GM21576 (cell line): ENCODE data around the gene RPL27A.

Experiments used
- ATAC-seq: cut with Tn5 transposase; IDR thresholded peaks from one replicate; pipeline ENCODE4 v1.9.1; 2021; ENCODE audit warnings: mild to moderate bottlenecking, moderate library complexity; ENCODE audit not compliant: unreplicated experiment

RPL27A gene

DNA sequence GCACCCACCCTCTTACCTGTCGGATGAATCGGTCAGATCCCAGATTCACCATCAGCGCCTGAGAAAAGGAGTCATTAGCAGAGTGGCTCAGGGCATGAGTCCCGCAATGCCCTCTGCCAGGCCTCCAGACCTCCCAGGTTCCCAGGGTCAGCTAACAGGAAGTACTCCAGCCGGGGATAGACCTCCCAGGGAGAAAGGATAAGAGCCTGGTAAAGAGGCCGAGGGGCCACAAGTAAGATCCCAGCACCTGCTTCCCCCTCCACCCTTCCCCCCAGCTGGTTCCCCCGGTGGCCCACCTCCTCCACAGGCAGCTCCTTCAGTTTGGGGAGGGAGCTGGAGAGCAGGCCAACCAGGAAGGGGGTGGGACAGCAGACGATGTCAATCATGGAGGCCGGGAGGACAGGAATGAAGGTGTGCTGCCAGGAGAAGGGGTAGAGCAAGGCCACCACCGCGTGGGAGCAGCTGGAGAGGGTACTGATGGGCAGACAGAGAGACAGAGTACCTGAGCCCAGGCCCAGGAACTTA is 16.4 kb downstream of the RPL27A start:
- ATAC-seq: no peak

DNA sequence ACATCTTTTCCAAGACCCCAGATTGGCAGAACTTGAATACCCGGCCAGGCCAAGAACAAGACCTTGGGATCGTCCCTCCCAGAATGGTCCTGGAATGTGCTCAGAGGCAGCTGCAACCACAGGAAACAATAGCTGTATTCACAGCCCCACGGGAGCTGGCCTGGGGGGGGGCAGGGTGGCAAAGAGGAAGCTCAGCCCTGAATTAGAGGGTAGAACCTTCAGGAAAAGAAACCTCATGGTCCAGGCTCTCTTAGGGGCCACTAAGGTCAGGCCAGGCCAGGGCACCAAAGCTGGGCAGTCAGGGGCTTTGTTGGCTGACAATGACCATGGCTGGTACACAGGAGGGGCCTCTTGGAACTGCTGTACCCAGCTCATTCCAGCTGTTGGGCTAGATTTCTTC is 17.3 kb downstream of the RPL27A start:
- no peak for ATAC-seq

GRCh38 chr11:8701891-8702597 is 19.5 kb downstream of the RPL27A start:
- ATAC-seq: no peak

GRCh38 chr11:8702598-8702915 is 20.0 kb downstream of the RPL27A start:
- no peak for ATAC-seq

GRCh38 chr11:8704136-8704535 is 21.5 kb downstream of the RPL27A start:
- no peak for ATAC-seq

- ATAC-seq: no peak
Measured at GRCh38 chr11:8705146-8705545, 22.6 kb downstream of the RPL27A start.

GRCh38 chr11:8706673-8707432 is 24.3 kb downstream of the RPL27A start:
- no peak for ATAC-seq

GRCh38 chr11:8707541-8708191 is 25.1 kb downstream of the RPL27A start:
- ATAC-seq: no peak

DNA sequence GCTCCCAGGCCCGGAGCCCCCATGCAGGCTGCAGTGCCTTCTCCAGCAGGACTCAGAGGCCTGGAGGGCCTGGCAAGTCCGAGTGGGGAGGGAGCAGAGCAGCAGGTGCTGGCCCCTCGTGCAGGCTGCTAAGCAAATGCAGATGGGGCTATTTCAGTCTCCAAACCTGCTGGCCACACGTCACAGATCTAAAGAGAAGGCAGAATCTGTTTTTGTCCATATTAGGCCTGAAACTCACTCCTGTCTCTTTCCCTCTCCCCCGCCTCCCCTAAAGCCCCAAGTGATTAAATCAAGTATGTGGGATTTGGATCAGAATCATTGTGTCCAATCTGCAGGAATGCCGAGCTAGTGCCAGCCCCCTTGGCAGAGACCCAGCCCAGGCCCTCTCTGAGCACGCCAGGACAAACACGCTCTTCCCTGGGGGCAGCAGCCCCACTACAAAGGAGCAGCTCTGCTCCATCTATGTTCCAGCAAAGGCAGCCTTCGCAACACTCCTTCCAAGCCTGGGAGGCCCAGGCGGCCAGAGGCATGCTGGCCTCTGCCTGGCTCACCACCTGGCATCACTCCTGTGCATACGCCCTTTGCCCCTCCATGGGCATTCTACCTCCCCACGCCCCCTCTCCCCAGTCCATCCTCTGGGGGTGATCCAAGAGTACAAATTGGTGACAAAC is 26.5 kb downstream of the RPL27A start:
- no peak for ATAC-seq

- no peak for ATAC-seq
Measured at GRCh38 chr11:8709777-8710176, 27.2 kb downstream of the RPL27A start.

DNA sequence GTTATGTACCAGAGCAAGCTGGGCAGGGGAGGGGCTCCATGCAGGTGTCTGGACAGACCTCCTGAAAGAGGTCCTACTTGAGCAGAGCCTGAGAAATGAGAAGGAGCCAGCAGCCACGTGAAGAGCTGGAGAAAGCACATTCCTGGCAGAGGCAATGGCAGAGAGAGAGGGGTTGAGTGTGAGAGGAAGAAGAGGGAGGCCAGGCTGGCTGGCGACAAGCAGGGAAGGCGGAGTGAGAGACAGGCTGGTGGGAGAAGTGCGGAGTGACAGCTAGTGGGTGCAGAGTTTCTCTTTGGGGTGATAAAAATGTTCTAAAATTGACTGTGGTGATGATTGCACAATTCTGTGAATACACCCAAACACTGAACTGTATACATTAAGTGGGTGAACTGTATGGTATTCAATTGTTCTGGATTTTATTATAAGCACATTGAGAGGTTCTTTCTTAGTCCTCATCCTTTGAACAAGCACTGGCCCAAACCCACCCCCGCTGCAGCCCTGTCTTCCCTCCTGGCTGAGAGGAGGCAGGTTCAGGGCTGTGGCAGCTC is 29.4 kb downstream of the RPL27A start:
- no peak for ATAC-seq

DNA sequence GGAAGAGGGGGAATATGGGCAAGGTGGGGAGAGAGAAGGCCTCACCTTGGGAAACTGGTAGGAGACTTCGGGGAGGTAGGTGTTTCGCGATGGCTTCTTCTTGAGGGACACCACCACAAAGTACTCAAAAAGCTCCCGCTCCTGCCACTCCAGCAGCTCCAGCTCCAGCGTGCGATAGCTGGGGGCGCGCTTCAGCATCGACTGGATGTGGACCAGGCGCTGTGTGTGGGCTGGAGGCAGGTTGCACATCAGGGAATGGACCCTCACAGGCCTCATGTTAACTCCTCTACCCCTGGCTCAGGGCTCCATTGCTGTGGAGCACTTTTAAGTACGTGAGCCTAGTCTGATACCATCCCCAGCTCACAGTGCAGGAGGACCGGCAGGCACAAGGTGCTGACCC is 29.9 kb downstream of the RPL27A start:
- no peak for ATAC-seq

GRCh38 chr11:8713760-8714454 is 31.3 kb downstream of the RPL27A start:
- no peak for ATAC-seq

GRCh38 chr11:8714622-8715225 is 32.1 kb downstream of the RPL27A start:
- ATAC-seq: no peak

DNA sequence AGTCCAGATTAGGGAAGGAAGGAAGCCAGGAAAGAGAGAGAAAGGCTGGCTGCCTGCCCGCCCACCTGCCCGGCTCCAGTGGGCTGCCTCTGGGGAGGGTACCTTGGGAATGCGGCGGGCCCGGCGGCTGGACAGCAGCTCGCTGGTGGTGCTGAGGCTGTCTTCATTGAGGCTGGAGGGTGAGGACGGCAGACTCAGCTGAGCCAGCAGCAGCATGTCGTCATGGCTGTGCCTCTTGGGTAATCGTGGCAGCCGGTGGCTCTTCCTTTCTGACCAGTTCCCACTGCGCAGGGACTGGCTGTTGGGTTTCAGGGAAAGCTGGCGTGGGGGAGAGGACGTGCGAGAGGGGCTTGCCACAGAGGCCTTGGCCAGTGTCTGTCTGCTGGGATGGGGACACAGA is 32.9 kb downstream of the RPL27A start:
- no peak for ATAC-seq

GRCh38 chr11:8717544-8717875 is 34.9 kb downstream of the RPL27A start:
- ATAC-seq: no peak

GRCh38 chr11:8717876-8718753 is 35.5 kb downstream of the RPL27A start:
- no peak for ATAC-seq

DNA sequence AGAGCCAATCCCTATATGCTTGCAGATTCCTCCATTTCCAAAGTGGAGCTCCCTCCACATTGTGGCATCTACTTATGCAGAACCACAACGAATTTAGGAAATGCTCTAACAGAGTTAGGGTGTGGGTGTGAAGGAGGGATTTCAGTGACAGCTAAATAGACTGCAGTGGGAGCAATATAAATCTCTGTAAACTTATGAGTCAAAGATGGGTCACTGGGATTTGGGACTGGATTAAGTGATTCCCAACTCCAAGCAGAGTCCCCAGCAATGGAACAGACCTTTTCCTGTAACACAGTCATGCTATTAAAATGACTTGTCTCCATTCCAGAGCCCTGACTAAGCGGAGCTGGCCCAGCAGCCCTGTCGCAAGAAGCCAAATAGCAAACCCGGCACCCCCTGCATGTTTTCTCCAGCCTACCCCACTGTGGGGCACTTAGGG is 36.6 kb downstream of the RPL27A start:
- ATAC-seq: no peak

DNA sequence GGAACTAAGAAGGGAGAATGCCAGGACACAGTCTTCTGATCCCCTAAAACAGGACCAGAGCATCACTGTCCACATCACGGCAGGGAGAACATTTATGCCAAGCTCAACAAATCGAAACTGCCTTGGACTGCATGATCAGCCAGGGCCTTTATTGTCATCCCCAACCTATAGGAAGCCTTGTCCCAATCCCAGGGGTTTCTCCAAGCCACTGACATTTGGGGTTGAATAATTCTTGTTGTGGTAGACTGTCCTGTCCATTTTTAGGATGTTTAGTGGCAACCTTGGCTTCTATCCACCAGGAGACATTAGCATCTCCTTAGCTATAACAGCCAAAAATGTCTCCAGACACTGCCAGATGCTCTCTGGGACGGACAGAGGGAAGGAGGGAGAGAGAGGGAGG is 37.1 kb downstream of the RPL27A start:
- no peak for ATAC-seq
